GM19099 (cell line): ENCODE results near the gene SLC8A1.

Experiments used
- POLR2A ChIP-seq: IDR thresholded peaks from 3 replicates; pipeline ENCODE4 v1.6.1; 2011; ENCODE audit warnings: low read depth; ENCODE audit not compliant: insufficient read length; ENCODE audit errors: extremely low read depth

SLC8A1 gene

GRCh38 chr2:40471866-40472265 lies 20.0 kb upstream of the SLC8A1 start:
- TF ChIP-seq POLR2A: no peak

- no peak for TF ChIP-seq POLR2A
Observed at GRCh38 chr2:40470822-40471813, 19.2 kb upstream of the SLC8A1 start.

GRCh38 chr2:40466935-40467572 lies 15.2 kb upstream of the SLC8A1 start:
- TF ChIP-seq POLR2A: no peak

GRCh38 chr2:40466332-40466906 lies 14.5 kb upstream of the SLC8A1 start:
- no peak for TF ChIP-seq POLR2A

GRCh38 chr2:40463112-40463511 lies 11.2 kb upstream of the SLC8A1 start:
- no peak for TF ChIP-seq POLR2A

GRCh38 chr2:40458271-40458794 lies 6.4 kb upstream of the SLC8A1 start:
- TF ChIP-seq POLR2A: no peak

- no peak for TF ChIP-seq POLR2A
Observed at GRCh38 chr2:40457837-40458236, 5.9 kb upstream of the SLC8A1 start.

- no peak for TF ChIP-seq POLR2A
Observed at GRCh38 chr2:40457366-40457765, 5.5 kb upstream of the SLC8A1 start.

- no peak for TF ChIP-seq POLR2A
Observed at GRCh38 chr2:40456926-40457325, 5.0 kb upstream of the SLC8A1 start.

- TF ChIP-seq POLR2A: no peak
Observed at GRCh38 chr2:40455661-40456060, 3.8 kb upstream of the SLC8A1 start.

GRCh38 chr2:40454321-40454720 lies 2.4 kb upstream of the SLC8A1 start:
- no peak for TF ChIP-seq POLR2A

- TF ChIP-seq POLR2A: no peak
Observed at GRCh38 chr2:40452786-40453185, 896 bp upstream of the SLC8A1 start.

GRCh38 chr2:40450796-40451430 lies 977 bp downstream of the SLC8A1 start:
- TF ChIP-seq POLR2A: no peak

GRCh38 chr2:40450066-40450795 lies 1.7 kb downstream of the SLC8A1 start:
- TF ChIP-seq POLR2A: no peak
